BLaER1 (cell line): ENCODE data around the gene DCDC2C.

Source experiments
- H3K27ac ChIP-seq: shearing (Covaris generic); formaldehyde crosslinking; 2 replicates; pipeline ENCODE4 v1.8.1; 2022
- H3K27me3 ChIP-seq: shearing (Covaris generic); formaldehyde crosslinking; 2 replicates; pipeline ENCODE4 v1.8.1; 2022
- H3K36me3 ChIP-seq: shearing (Covaris generic); formaldehyde crosslinking; 2 replicates; pipeline ENCODE4 v1.8.1; 2022
- H3K4me1 ChIP-seq: shearing (Covaris generic); formaldehyde crosslinking; 2 replicates; pipeline ENCODE4 v1.8.1; 2022
- H3K4me2 ChIP-seq: shearing (Covaris generic); formaldehyde crosslinking; 2 replicates; pipeline ENCODE4 v1.8.1; 2022
- H3K4me3 ChIP-seq: shearing (Covaris generic); formaldehyde crosslinking; 2 replicates; pipeline ENCODE4 v1.8.1; 2022
- H3K9ac ChIP-seq: shearing (Covaris generic); formaldehyde crosslinking; 2 replicates; pipeline ENCODE4 v1.8.1; 2022
- H3K9me3 ChIP-seq: shearing (Covaris generic); formaldehyde crosslinking; 2 replicates; pipeline ENCODE4 v1.8.1; 2022
- H4K20me1 ChIP-seq: shearing (Covaris generic); formaldehyde crosslinking; 2 replicates; pipeline ENCODE4 v1.8.1; 2022
- Cebpa-rat ChIP-seq: shearing (Covaris generic); IDR thresholded peaks from 2 replicates; pipeline ENCODE4 v1.8.1; 2022

The DCDC2C gene

GRCh38 chr2:3837086-3837485 is 133.7 kb downstream of the DCDC2C start:
- Histone ChIP-seq H3K4me1 (peaks cover 9% of the 10 kb centered on the region), H4K20me1 (no peaks in the 10 kb centered on the region), H3K27me3 (no peaks in the 10 kb centered on the region), H3K27ac (no peak overlapping the region), H3K4me2 (no peak overlapping the region), H3K9ac (no peak overlapping the region), H3K36me3 (no peaks in the 10 kb centered on the region), H3K4me3 (no peak overlapping the region), H3K9me3 (peaks cover 20% of the 10 kb centered on the region)
- no peak for TF ChIP-seq Cebpa-rat

- no peak overlapping the region for H3K4me3 ChIP-seq
- H4K20me1 ChIP-seq: no peaks in the 10 kb centered on the region
- H3K27me3 ChIP-seq: no peaks in the 10 kb centered on the region
- no peaks in the 10 kb centered on the region for H3K36me3 ChIP-seq
- peaks cover 9% of the 10 kb centered on the region for H3K4me1 ChIP-seq
- no peak overlapping the region for H3K9ac ChIP-seq
- H3K9me3 ChIP-seq: peaks cover 17% of the 10 kb centered on the region; the same call in 1 of the 2 replicates
- peak overlapping the region; percentile 28; the same call in 1 of the 2 replicates for H3K4me2 ChIP-seq
- H3K27ac ChIP-seq: no peak overlapping the region
- no peak for TF ChIP-seq Cebpa-rat
Measured at GRCh38 chr2:3838348-3838747, 135.0 kb downstream of the DCDC2C start.

GRCh38 chr2:3839476-3839875 is 136.1 kb downstream of the DCDC2C start:
- peaks cover 9% of the 10 kb centered on the region for H3K4me1 ChIP-seq
- no peaks in the 10 kb centered on the region for H3K36me3 ChIP-seq
- no peaks in the 10 kb centered on the region for H4K20me1 ChIP-seq
- H3K27me3 ChIP-seq: no peaks in the 10 kb centered on the region
- no peak overlapping the region for H3K4me3 ChIP-seq
- no peak overlapping the region for H3K9ac ChIP-seq
- H3K9me3 ChIP-seq: peaks cover 17% of the 10 kb centered on the region; the same call in 1 of the 2 replicates
- no peak overlapping the region for H3K4me2 ChIP-seq
- TF ChIP-seq Cebpa-rat: no peak
- no peak overlapping the region for H3K27ac ChIP-seq

GRCh38 chr2:3840611-3841155 is 137.3 kb downstream of the DCDC2C start:
- Histone ChIP-seq H3K4me2 (no peak overlapping the region), H4K20me1 (no peaks in the 10 kb centered on the region), H3K4me3 (no peak overlapping the region), H3K27me3 (no peaks in the 10 kb centered on the region), H3K36me3 (no peaks in the 10 kb centered on the region), H3K9me3 (peaks cover 17% of the 10 kb centered on the region; the same call in 1 of the 2 replicates), H3K27ac (no peak overlapping the region), H3K4me1 (peaks cover 9% of the 10 kb centered on the region), H3K9ac (no peak overlapping the region)
- TF ChIP-seq Cebpa-rat: no peak

- Histone ChIP-seq H3K9me3 (peaks cover 8% of the 10 kb centered on the region; the same call in 1 of the 2 replicates), H3K4me1 (no peaks in the 10 kb centered on the region), H3K36me3 (no peaks in the 10 kb centered on the region), H3K27ac (no peak overlapping the region), H3K27me3 (no peaks in the 10 kb centered on the region), H3K9ac (no peak overlapping the region), H3K4me3 (no peak overlapping the region), H4K20me1 (no peaks in the 10 kb centered on the region), H3K4me2 (no peak overlapping the region)
- no peak for TF ChIP-seq Cebpa-rat
Measured at GRCh38 chr2:3847397-3848052, 144.2 kb downstream of the DCDC2C start.

- Histone ChIP-seq H3K27ac (no peak overlapping the region), H3K4me1 (no peaks in the 10 kb centered on the region), H3K9me3 (peaks cover 16% of the 10 kb centered on the region), H3K4me3 (no peak overlapping the region), H3K27me3 (no peaks in the 10 kb centered on the region), H4K20me1 (no peaks in the 10 kb centered on the region), H3K36me3 (no peaks in the 10 kb centered on the region), H3K9ac (no peak overlapping the region), H3K4me2 (no peak overlapping the region)
- TF ChIP-seq Cebpa-rat: no peak
Measured at GRCh38 chr2:3848776-3849175, 145.4 kb downstream of the DCDC2C start.

- Histone ChIP-seq H3K27me3 (no peaks in the 10 kb centered on the region), H3K9me3 (peaks cover 20% of the 10 kb centered on the region), H3K4me2 (no peak overlapping the region), H4K20me1 (no peaks in the 10 kb centered on the region), H3K36me3 (no peaks in the 10 kb centered on the region), H3K4me1 (no peaks in the 10 kb centered on the region), H3K27ac (no peak overlapping the region), H3K4me3 (no peak overlapping the region), H3K9ac (no peak overlapping the region)
- TF ChIP-seq Cebpa-rat: no peak
Measured at GRCh38 chr2:3849213-3849612, 145.8 kb downstream of the DCDC2C start.

GRCh38 chr2:3857576-3857975 is 154.2 kb downstream of the DCDC2C start:
- Histone ChIP-seq H4K20me1 (no peaks in the 10 kb centered on the region), H3K9me3 (peaks cover 29% of the 10 kb centered on the region), H3K9ac (no peak overlapping the region), H3K36me3 (no peaks in the 10 kb centered on the region), H3K4me1 (peaks cover 10% of the 10 kb centered on the region), H3K4me3 (no peak overlapping the region), H3K27ac (no peak overlapping the region), H3K4me2 (no peak overlapping the region), H3K27me3 (no peaks in the 10 kb centered on the region)
- TF ChIP-seq Cebpa-rat: no peak

- no peak overlapping the region for H3K9ac ChIP-seq
- no peak for TF ChIP-seq Cebpa-rat
- H3K27me3 ChIP-seq: no peaks in the 10 kb centered on the region
- no peaks in the 10 kb centered on the region for H4K20me1 ChIP-seq
- no peak overlapping the region for H3K4me2 ChIP-seq
- peaks cover 9% of the 10 kb centered on the region; the same call in 1 of the 2 replicates for H3K4me1 ChIP-seq
- no peaks in the 10 kb centered on the region for H3K36me3 ChIP-seq
- no peaks in the 10 kb centered on the region for H3K9me3 ChIP-seq
- H3K27ac ChIP-seq: no peak overlapping the region
- H3K4me3 ChIP-seq: no peak overlapping the region
Measured at GRCh38 chr2:3864943-3865865, 161.8 kb downstream of the DCDC2C start.

- Histone ChIP-seq H3K27ac (no peak overlapping the region), H4K20me1 (no peaks in the 10 kb centered on the region), H3K4me2 (no peak overlapping the region), H3K27me3 (no peaks in the 10 kb centered on the region), H3K36me3 (no peaks in the 10 kb centered on the region), H3K4me1 (peaks cover 9% of the 10 kb centered on the region; the same call in 1 of the 2 replicates), H3K9me3 (no peaks in the 10 kb centered on the region), H3K4me3 (no peak overlapping the region), H3K9ac (no peak overlapping the region)
- no peak for TF ChIP-seq Cebpa-rat
Measured at GRCh38 chr2:3867469-3867868, 164.1 kb downstream of the DCDC2C start.
